Measurements from ENCODE around the gene HMCN2. TPM values are rescaled to one million over a fixed set of nuclear protein-coding genes. Genes with fewer than 3 reads are reported as not detected.

The HMCN2 gene
- total and polyA plus RNA-seq, 2 experiments from 2014 or later: 0.27 to 0.36 TPM

GRCh38 chr9:130437011-130437789 lies 171.6 kb downstream of the HMCN2 start:
- TF ChIP-seq CTCF (IDR thresholded peaks at IDR 0.05; ENCODE audit: low read depth, low read length): no peak
- Histone ChIP-seq H3K9me3 (ENCODE audit: low read depth) (no peaks in the 10 kb centered on the region), H3K27me3 (peaks cover 24% of the 10 kb centered on the region), H3K4me1 (ENCODE audit: low read depth) (peaks cover 14% of the 10 kb centered on the region), H3K36me3 (no peaks in the 10 kb centered on the region), H3K27ac (no peak overlapping the region), H3K4me3 (no peak overlapping the region)
- DNase-seq (ENCODE audit: low read depth in 1 of 2, low spot score in 1 of 2): no peak

- no peak for TF ChIP-seq CTCF (IDR thresholded peaks at IDR 0.05; ENCODE audit: low read depth, low read length)
- no peak overlapping the region for H3K27ac ChIP-seq
- H3K36me3 ChIP-seq: no peaks in the 10 kb centered on the region
- no peak for DNase-seq (ENCODE audit: low read depth in 1 of 2, low spot score in 1 of 2)
- H3K4me1 ChIP-seq (ENCODE audit: low read depth): peaks cover 12% of the 10 kb centered on the region
- H3K4me3 ChIP-seq: no peak overlapping the region
- H3K9me3 ChIP-seq (ENCODE audit: low read depth): no peaks in the 10 kb centered on the region
- H3K27me3 ChIP-seq: peaks cover 11% of the 10 kb centered on the region
Measured at GRCh38 chr9:130438382-130438981, 172.9 kb downstream of the HMCN2 start.

GRCh38 chr9:130441031-130441430 lies 175.5 kb downstream of the HMCN2 start:
- no peaks in the 10 kb centered on the region for H3K36me3 ChIP-seq
- no peak overlapping the region for H3K4me3 ChIP-seq
- H3K27ac ChIP-seq: no peak overlapping the region
- no peaks in the 10 kb centered on the region for H3K27me3 ChIP-seq
- no peaks in the 10 kb centered on the region for H3K9me3 ChIP-seq (ENCODE audit: low read depth)
- H3K4me1 ChIP-seq (ENCODE audit: low read depth): peaks cover 14% of the 10 kb centered on the region
- no peak for DNase-seq (ENCODE audit: low read depth in 1 of 2, low spot score in 1 of 2)
- TF ChIP-seq CTCF (IDR thresholded peaks at IDR 0.05; ENCODE audit: low read depth, low read length): no peak

GRCh38 chr9:130442746-130443455 lies 177.3 kb downstream of the HMCN2 start:
- Histone ChIP-seq H3K27me3 (no peaks in the 10 kb centered on the region), H3K36me3 (no peaks in the 10 kb centered on the region), H3K4me3 (no peak overlapping the region), H3K4me1 (ENCODE audit: low read depth) (peaks cover 26% of the 10 kb centered on the region), H3K9me3 (ENCODE audit: low read depth) (no peaks in the 10 kb centered on the region), H3K27ac (no peak overlapping the region)
- DNase-seq (ENCODE audit: low read depth in 1 of 2, low spot score in 1 of 2): no peak
- no peak for TF ChIP-seq CTCF (IDR thresholded peaks at IDR 0.05; ENCODE audit: low read depth, low read length)

GRCh38 chr9:130443456-130443801 lies 177.9 kb downstream of the HMCN2 start:
- no peak for DNase-seq (ENCODE audit: low read depth in 1 of 2, low spot score in 1 of 2)
- Histone ChIP-seq H3K4me3 (no peak overlapping the region), H3K9me3 (ENCODE audit: low read depth) (no peaks in the 10 kb centered on the region), H3K4me1 (ENCODE audit: low read depth) (peaks cover 26% of the 10 kb centered on the region), H3K36me3 (no peaks in the 10 kb centered on the region), H3K27ac (no peak overlapping the region), H3K27me3 (no peaks in the 10 kb centered on the region)
- TF ChIP-seq CTCF (IDR thresholded peaks at IDR 0.05; ENCODE audit: low read depth, low read length): no peak
